GM12865 (cell line): Measurements from ENCODE around the gene CHST11.
A peak's percentile ranks its signal among the peaks of the same experiment; 100 is the strongest.
"Not testable (repeated sequence)": the region's sequence is repeated elsewhere in the genome, so short reads cannot be mapped to it uniquely, and the experiment has no call there.

Experiments
- DNase-seq: peaks from one replicate; pipeline ENCODE4 v3.0.0; 2010; ENCODE audit warnings: low read depth
- H3K4me3 ChIP-seq: 2 replicates; pipeline ENCODE4 v1.5.1; 2011; ENCODE audit warnings: mild to moderate bottlenecking, low read depth, low read length, control low read depth
- TF ChIP-seq, protein P1 (sequence below): IDR thresholded peaks from 2 replicates; pipeline ENCODE4 v1.5.1; 2011; ENCODE audit warnings: low read length, control low read depth, low read depth, inconsistent platforms; ENCODE audit not compliant: insufficient read depth; ENCODE audit errors: missing control alignments

CHST11 gene

DNA sequence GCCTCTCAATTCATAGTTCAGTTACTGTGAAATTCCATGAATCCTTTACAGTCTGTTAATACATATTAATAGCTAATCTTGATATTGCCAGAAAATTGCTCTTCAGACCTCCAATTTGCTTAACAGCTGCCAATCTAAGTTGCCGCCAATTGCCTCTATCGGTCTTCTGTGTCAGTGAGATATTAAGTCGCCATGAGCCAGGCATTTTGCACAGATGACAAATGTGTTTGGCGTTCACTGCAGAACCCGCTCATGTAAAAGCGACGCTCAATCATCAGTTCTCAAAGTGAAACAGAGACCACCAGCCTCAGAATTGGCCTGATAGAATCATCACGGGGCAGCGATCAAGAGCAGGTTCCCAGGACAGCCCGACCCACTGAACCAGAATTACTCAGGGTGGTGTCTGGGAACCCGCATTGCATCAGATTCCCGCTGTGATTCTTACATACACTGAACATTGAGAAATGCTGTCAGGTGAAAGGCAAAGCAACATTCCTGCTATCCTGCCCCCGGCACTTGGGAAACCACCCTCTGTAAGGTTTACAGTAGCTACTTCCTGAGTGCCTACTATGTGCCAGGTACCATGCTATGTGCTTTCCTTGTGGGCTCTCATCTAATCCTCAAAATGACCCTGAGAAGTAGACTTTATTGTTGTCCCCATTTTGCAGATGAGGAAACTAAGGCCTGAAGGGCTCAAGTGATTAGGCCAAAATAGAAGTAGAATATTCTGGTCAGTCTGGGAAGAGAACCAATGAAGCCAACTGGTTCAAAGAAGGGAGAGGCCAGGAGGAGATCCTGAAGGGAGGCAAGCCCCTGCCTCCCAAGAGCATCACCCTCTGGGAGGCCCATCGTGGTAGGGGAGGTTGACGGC lies 285.0 kb downstream of the CHST11 start:
- TF ChIP-seq, protein P1, sequence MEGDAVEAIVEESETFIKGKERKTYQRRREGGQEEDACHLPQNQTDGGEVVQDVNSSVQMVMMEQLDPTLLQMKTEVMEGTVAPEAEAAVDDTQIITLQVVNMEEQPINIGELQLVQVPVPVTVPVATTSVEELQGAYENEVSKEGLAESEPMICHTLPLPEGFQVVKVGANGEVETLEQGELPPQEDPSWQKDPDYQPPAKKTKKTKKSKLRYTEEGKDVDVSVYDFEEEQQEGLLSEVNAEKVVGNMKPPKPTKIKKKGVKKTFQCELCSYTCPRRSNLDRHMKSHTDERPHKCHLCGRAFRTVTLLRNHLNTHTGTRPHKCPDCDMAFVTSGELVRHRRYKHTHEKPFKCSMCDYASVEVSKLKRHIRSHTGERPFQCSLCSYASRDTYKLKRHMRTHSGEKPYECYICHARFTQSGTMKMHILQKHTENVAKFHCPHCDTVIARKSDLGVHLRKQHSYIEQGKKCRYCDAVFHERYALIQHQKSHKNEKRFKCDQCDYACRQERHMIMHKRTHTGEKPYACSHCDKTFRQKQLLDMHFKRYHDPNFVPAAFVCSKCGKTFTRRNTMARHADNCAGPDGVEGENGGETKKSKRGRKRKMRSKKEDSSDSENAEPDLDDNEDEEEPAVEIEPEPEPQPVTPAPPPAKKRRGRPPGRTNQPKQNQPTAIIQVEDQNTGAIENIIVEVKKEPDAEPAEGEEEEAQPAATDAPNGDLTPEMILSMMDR: no peak
- DNase-seq: no peak
- H3K4me3 ChIP-seq: peak overlapping the region; percentile 44

DNA sequence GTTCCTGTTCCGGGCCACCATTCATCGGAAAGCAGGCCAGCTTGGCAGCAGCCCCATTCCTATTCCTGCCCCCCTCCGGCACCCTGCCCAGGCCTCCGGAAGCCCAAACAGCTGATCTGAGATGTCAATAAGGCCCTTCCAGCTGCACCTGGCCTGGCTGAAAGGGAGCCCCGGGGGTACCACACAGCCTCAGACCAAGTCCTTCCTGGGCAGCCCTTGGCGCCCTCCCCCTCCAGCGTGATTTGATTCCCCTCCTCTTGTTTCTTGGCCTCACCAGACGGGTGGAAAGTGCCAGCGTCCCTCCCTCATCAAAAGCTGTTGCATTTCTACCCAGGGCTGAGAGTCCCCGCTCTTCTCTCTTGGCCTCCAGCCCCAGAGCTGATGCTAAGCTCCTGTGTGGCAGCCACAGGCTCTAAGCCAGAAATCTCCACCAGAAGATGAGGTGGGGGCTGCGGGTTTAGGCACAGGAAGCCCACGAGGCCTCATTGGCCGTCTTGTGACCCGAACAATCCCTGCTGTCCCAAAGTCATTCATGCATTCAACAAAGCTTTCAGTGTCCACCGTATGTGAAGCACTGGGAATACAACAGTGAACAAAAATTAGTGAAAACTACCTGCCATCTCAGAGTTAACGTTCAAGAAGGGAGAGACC lies 285.9 kb downstream of the CHST11 start:
- TF ChIP-seq, protein P1: no peak
- H3K4me3 ChIP-seq: no peak overlapping the region
- DNase-seq: no peak

DNA sequence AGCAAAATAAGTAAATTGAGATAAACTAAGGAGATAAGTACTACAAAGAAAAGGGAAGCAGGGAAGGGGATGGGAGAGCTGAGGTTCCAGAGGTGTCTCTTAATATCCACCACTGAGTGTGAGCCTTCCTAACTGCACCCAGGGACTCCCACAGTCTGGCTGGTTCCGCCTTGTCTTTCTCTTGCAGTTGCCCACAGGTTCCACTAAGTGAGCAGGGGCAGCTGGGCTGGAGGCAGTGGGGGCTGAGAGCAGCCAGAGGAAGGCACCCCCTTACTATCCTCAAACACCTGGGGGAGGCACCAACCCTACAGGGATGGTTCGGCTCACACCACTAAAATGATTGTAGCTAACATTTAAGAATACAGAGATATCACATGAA lies 286.4 kb downstream of the CHST11 start:
- TF ChIP-seq, protein P1: no peak
- H3K4me3 ChIP-seq: no peak overlapping the region
- no peak for DNase-seq

DNA sequence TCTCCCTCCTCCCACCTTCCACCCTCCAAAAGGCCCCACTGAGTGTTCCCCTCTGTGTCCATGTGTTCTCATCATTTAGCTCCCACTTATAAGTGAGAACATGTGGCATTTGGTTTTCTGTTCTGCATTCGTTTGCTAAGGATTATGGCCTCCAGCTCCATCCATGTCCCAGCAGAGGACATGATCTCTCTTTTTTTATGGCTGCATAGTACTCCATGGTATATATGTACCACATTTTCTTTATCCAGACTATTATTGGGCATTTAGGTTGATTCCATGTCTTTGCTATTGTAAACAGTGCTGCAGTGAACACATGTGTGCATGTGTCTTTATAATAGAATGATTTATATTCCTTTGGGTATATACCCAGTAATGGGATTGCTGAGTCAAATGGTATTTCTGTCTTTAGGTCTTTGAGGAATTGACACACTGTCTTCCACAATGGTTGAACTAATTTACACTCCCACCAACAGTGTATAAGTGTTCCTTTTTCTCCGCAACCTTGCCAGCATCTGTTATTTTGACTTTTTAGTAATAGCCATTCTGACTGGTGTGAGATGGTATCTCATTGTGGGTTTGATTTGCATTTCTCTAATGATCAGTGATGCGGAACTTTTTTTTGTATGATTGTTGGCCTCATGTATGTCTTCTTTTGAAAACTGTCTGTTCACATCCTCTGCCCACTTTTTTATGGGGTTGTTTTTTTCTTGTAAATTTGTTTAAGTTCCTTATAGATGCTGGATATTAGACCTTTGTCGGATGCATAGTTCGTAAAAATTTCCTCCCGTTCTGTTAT lies 287.2 kb downstream of the CHST11 start:
- peak; percentile 54 for DNase-seq
- H3K4me3 ChIP-seq: not testable (repeated sequence)

DNA sequence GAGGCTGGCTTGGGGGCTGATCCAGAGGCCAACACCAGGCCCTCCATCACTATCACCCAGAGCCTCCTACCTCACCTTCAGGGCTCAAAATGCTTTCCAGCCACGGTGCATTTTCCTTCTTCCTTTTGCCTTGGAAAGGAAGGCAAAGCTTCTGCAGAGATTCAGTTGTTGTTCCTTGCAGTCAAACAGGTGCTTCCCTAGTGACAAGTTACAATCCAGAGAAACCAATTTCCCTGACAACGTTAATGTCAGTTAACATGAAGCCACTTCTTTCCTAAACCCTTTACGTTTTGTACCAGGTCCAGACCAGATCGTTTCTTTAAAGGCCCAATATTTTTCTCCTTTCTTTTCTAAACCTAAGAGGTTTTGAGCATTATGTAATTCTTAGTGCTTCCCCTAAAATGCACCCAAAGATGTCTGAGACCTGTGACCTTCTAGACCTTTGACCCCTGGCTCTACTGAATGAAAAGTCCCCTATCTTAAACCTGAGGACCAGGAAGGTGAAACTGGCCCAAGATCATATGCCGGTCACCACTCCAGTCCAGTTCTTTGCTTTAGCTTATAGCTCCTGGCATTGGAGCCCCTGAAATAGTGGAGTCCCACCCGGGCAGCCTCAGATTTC lies 289.8 kb downstream of the CHST11 start:
- TF ChIP-seq, protein P1: no peak
- no peak for DNase-seq
- no peak overlapping the region for H3K4me3 ChIP-seq

DNA sequence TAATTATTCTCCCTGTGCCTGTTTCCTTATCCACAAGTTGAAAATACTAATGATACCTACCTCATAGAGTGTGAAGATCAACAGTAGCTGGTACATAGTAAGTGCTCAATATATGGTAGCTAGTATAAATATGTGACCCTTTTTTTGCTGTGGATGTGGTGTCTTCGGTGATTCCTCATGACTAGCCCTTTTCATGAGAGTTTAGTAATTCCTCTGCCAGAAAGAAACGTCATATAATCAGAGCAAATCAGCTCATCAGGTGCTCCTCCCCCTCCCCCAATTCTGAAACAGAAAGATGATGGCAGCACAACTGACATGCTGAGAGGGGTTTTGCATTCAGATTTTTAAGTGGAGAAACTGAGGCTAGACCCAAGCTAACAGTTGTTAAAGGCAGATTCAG lies 290.6 kb downstream of the CHST11 start:
- no peak for DNase-seq
- no peak overlapping the region for H3K4me3 ChIP-seq
- TF ChIP-seq, protein P1: no peak

DNA sequence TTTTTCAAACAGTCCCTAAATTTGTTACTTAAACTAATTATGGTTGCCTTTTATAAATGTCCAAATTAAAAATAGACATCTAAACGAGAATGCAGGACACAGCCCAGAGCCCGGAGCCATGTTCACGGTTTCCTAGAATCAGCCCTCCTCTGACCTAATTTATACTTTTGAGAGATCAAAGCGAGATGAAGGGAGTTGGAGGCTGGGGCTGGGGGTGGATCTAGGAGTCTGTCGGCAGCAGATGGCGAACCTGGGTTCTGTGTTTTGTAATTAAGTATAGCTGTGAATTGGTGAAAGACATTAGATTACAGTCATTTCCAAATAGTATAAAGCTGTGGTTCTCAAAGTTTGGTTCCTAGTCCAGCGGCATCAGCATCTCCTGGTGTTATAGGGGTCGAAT lies 291.2 kb downstream of the CHST11 start:
- no peak for DNase-seq
- TF ChIP-seq, protein P1: no peak
- H3K4me3 ChIP-seq: no peak overlapping the region
